HepG2 (cell line): Measurements from ENCODE around the gene ALOX5AP. TPM values are rescaled to one million over a fixed set of nuclear protein-coding genes. Genes with fewer than 3 reads are reported as not detected.

ENCODE experiments used
- ATAC-seq: fragments of 200-7000 bp; cut with Tn5 transposase; 3 replicates; pipeline ENCODE4 v1.9.1; 2020; ENCODE audit warnings: mild to moderate bottlenecking, moderate library complexity
- BruUV-seq: library from RNA; stranded (reverse); fragments of 400-500 nt; replicated peaks from 2 replicates; lab custom pipeline; 2021; lab: Mats Ljungman, UMichigan
- CTCF ChIA-PET: fragments of 300-600 bp; formaldehyde crosslinking; extraction: SDS; loops from one replicate; lab custom pipeline; 2021; ENCODE audit warnings: low total read pairs, inconsistent platforms, low intra/inter-chr PET ratio; lab: Yijun Ruan, JAX
- POLR2A ChIA-PET: fragments of 350-600 bp; sonication (Branson Sonifier 250); formaldehyde crosslinking; loops from one replicate; lab custom pipeline; 2020; ENCODE audit warnings: antibody characterized with exemption, inconsistent platforms; lab: Yijun Ruan, JAX
- DNase-seq: peaks from one replicate; pipeline ENCODE4 v3.0.0-alpha.2; 2015; ENCODE audit warnings: low spot score
- FAIRE-seq: peaks from 3 replicates; lab custom pipeline; 2011; peaks lifted over from hg19 to GRCh38; lab: Jason Lieb, UNC
- H2AFZ ChIP-seq: one replicate; pipeline ENCODE4 v1.6.1; 2011; ENCODE audit warnings: low read length, inconsistent platforms
- H3K27ac ChIP-seq: fragments of 300-600 bp; 3 replicates; pipeline ENCODE4 v1.8.0; 2011; ENCODE audit warnings: mixed run types, mild to moderate bottlenecking, mixed read lengths, low read length, inconsistent platforms; ENCODE audit not compliant: insufficient read depth; ENCODE audit errors: extremely low read length
- H3K27me3 ChIP-seq, 2 experiments: fragments of 200-600 bp in 1 of 2; 2 replicates in 1 of 2; 3 replicates in 1 of 2; pipeline versions ENCODE4 v1.6.0 to v1.8.0; 2011; ENCODE audit warnings: low read length in 2 of 2, mild to moderate bottlenecking in 2 of 2, moderate library complexity in 2 of 2, inconsistent platforms in 1 of 2; ENCODE audit not compliant: insufficient read depth in 2 of 2, control insufficient read depth in 1 of 2
- H3K36me3 ChIP-seq, 2 experiments: fragments of 200-600 bp in 1 of 2; replicated peaks in 1 of 2; 2 replicates in 1 of 2; 3 replicates in 1 of 2; pipeline versions ENCODE4 v1.5.1 to v1.8.0; 2011; ENCODE audit warnings: low read length in 2 of 2, inconsistent platforms in 1 of 2; ENCODE audit not compliant: insufficient read depth in 2 of 2, control insufficient read depth in 1 of 2
- H3K4me1 ChIP-seq: 2 replicates; pipeline ENCODE4 v1.5.1; 2012; ENCODE audit warnings: low read length, inconsistent platforms; ENCODE audit not compliant: insufficient read depth
- H3K4me2 ChIP-seq: 2 replicates; pipeline ENCODE4 v1.6.0; 2011; ENCODE audit warnings: low read depth, low read length, inconsistent platforms
- H3K4me3 ChIP-seq, 3 experiments: fragments of 200-600 bp in 1 of 3; sonication (generic), shearing (Covaris generic) in 1 of 3; replicated peaks in 1 of 3; 2 replicates each; pipeline ENCODE4 v1.5.1; 2011 to 2016; ENCODE audit warnings: low read length in 3 of 3, inconsistent platforms in 2 of 3, low read depth in 2 of 3, mild to moderate bottlenecking in 2 of 3, control low read depth in 1 of 3, mixed read lengths in 1 of 3; ENCODE audit not compliant: insufficient read depth in 1 of 3
- H3K79me2 ChIP-seq: one replicate; pipeline ENCODE4 v1.6.1; 2011; ENCODE audit warnings: low read length, inconsistent platforms; ENCODE audit not compliant: insufficient read depth
- H3K9ac ChIP-seq: 2 replicates; pipeline ENCODE4 v1.6.0; 2011; ENCODE audit warnings: mild to moderate bottlenecking, low read depth, low read length, inconsistent platforms; ENCODE audit not compliant: insufficient read depth
- H3K9me3 ChIP-seq: 2 replicates; pipeline ENCODE4 v1.5.1; 2012; ENCODE audit warnings: mild to moderate bottlenecking, low read length
- H4K20me1 ChIP-seq: 2 replicates; pipeline ENCODE4 v1.6.0; 2011; ENCODE audit warnings: inconsistent platforms, mild to moderate bottlenecking, low read length, moderate library complexity; ENCODE audit not compliant: insufficient read depth
- AGO2 ChIP-seq: fragments of 200-400 bp; formaldehyde crosslinking; optimal IDR thresholded peaks from 2 replicates; pipeline ENCODE3; 2017; ENCODE audit warnings: mild to moderate bottlenecking, low read depth, low read length, moderate library complexity
- DZIP1 ChIP-seq: sonication (generic); formaldehyde crosslinking; IDR thresholded peaks from 2 replicates; pipeline ENCODE4 v1.5.0; 2020; ENCODE audit warnings: mild to moderate bottlenecking, missing genetic modification reagents
- JUN ChIP-seq: sonication (generic); formaldehyde crosslinking; IDR thresholded peaks from 2 replicates; pipeline ENCODE4 v1.4.0; 2020; ENCODE audit warnings: mild to moderate bottlenecking, missing genetic modification reagents
- NCOR1 ChIP-seq: fragments of 200-600 bp; sonication (generic); IDR thresholded peaks from 2 replicates; pipeline ENCODE4 v1.7.0; 2017; ENCODE audit warnings: antibody characterized with exemption, low read length, borderline replicate concordance
- RCOR2 ChIP-seq: IDR thresholded peaks from 2 replicates; pipeline ENCODE4 v1.6.1; 2016; ENCODE audit warnings: missing biosample characterization, missing genetic modification reagents
- SP5 ChIP-seq: IDR thresholded peaks from 2 replicates; pipeline ENCODE4 v1.6.1; 2016; ENCODE audit warnings: low read depth, borderline replicate concordance
- STAG1 ChIP-seq: sonication (generic); formaldehyde crosslinking; IDR thresholded peaks from 2 replicates; pipeline ENCODE4 v1.4.0; 2020; ENCODE audit warnings: missing genetic modification reagents
- ZNF687 ChIP-seq: sonication (generic); formaldehyde crosslinking; IDR thresholded peaks from 2 replicates; pipeline ENCODE4 v1.5.1; 2020; ENCODE audit warnings: mild to moderate bottlenecking, missing genetic modification reagents, moderate library complexity
- ZNF724P ChIP-seq: sonication (generic); formaldehyde crosslinking; IDR thresholded peaks from 2 replicates; pipeline ENCODE4 v1.8.0; 2022; ENCODE audit warnings: missing genetic modification reagents, borderline replicate concordance
- WGBS: methylation state at CpG from one replicate; pipeline ENCODE4 v1.1.6; 2017; ENCODE audit warnings: low lambda C conversion rate; 5-methylcytosine and 5-hydroxymethylcytosine counted together
- in situ Hi-C: cut with HindIII; loops from 2 replicates; pipeline ENCODE4 v1.10.0; 2017; ENCODE audit warnings: low pct_unique_long_range_greater_than_20kb; ENCODE audit not compliant: extremely low pct_ligation_motif_present
- intact Hi-C: fragments of 100-400 bp; cut with micrococcal nuclease; formaldehyde crosslinking; loops from one replicate; pipeline ENCODE4 v1.10.0; 2022; ENCODE audit not compliant: unreplicated experiment
- polyA plus RNA-seq, 8 experiments: library from polyadenylated mRNA; depleted of rRNA in 3 of 8; stranded (reverse) in 7 of 8; unstranded in 1 of 8; fragments of >200 nt; fragmentation: Illumina TruSeq in 4 of 8; extraction: Trizol in 4 of 8; gene quantifications; 2 replicates each; pipeline versions ENCODE4 v1.2.1 to v1.2.3, GENCODE V29; 2011 to 2016; ENCODE audit warnings: low read depth in 4 of 8, missing spikeins in 1 of 8, mixed read lengths in 1 of 8; ENCODE audit not compliant: insufficient read depth in 1 of 8
- total RNA-seq, 5 experiments: library from RNA; depleted of rRNA; stranded (reverse); fragments of >200 nt; fragmentation: Illumina TruSeq; extraction: Trizol; gene quantifications; 2 replicates each; pipeline ENCODE4 v1.2.3, GENCODE V29; 2016; ENCODE audit warnings: low read depth in 1 of 5
- TF ChIP-seq, protein P1 (sequence below): sonication (generic); formaldehyde crosslinking; IDR thresholded peaks from 2 replicates; pipeline ENCODE4 v1.9.0; 2022; ENCODE audit warnings: missing genetic modification reagents, mild to moderate bottlenecking, borderline replicate concordance
- TF ChIP-seq, protein P2 (sequence below): sonication (generic); formaldehyde crosslinking; IDR thresholded peaks from 2 replicates; pipeline ENCODE4 v1.4.0; 2020; ENCODE audit warnings: missing genetic modification reagents

ALOX5AP gene
- total and polyA plus RNA-seq, 2 of the 13 experiments (the other 11 are each of a cell fraction or from before 2014, with no cell fraction given): 0.97 to 1.2 TPM

DNA sequence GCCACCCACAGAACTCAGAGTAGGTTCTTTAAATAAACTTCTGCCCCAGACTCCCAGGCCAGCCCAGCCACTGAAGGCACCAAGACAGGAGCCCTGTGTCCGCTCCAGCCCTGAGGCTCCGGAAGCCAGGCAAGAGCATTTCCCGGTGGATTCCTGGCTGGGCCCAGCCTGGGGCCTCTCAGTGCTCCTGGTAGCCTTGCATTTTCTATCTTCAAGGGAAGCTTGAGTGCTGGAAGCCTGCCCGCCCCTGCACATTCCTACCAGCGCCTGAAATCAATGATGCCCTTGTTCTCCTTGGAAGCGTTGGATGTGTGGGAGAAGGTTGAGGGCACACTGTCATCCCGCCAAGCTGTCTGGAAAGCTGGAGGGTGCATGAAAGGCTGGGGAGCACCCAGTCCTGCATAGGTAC is 70.3 kb downstream of the ALOX5AP start:
- BruUV-seq: no TSS peak
- H3K79me2 ChIP-seq: no peaks in the 10 kb centered on the region
- WGBS: 0% methylated on average over 5 of the region's 7 CpGs
- H2AFZ ChIP-seq: peak overlapping the region; percentile 21
- peak; percentile 90 for DNase-seq
- H3K27ac ChIP-seq: peak overlapping the region; percentile 70
- peak; percentile 87 for ATAC-seq
- CTCF ChIA-PET: no interaction called here
- intact Hi-C loops (loop anchor here (1.0 to 10.0 kb wide), 7 partner anchors 28 to 671 kb away; partner anchors contain the start of gene HMGB1), in situ Hi-C loops (loop anchor here (5.0 kb wide), 1 partner anchor 57 kb away; no protein-coding TSS in a partner anchor)
- POLR2A ChIA-PET: interaction anchor here (0.6 to 2.5 kb wide), 8 partner anchors 13 to 443 kb away, joined by 3 to 10 read pairs (median 3); no protein-coding TSS in a partner anchor
- H3K27me3 ChIP-seq: no peaks in the 10 kb centered on the region
- H4K20me1 ChIP-seq: no peaks in the 10 kb centered on the region
- no peaks in the 10 kb centered on the region for H3K9me3 ChIP-seq
- H3K36me3 ChIP-seq: no peaks in the 10 kb centered on the region
- FAIRE-seq: peak; percentile 73
- H3K4me1 ChIP-seq: peaks cover 67% of the 10 kb centered on the region
- peak overlapping the region; percentile 63 for H3K4me2 ChIP-seq
- peak overlapping the region in 2 of 3 experiments; percentile 11 to 37; a peak in 2 of 6 replicates for H3K4me3 ChIP-seq
- peak overlapping the region; percentile 53 for H3K9ac ChIP-seq
- TF ChIP-seq NCOR1 (peak; percentile 61; the same call in 1 of the 2 replicates), RCOR2 (CRISPR knock-in tag) (no peak), ZNF724P (CRISPR knock-in tag) (0 out of 2 replicates have a peak, but pooled peaks have one; percentile 53), STAG1 (CRISPR knock-in tag) (peak; percentile 9; the same call in 1 of the 2 replicates), ZNF687 (peak; percentile 71), DZIP1 (CRISPR knock-in tag) (no peak), SP5 (CRISPR knock-in tag) (0 out of 2 replicates have a peak, but pooled peaks have one; percentile 22), JUN (CRISPR knock-in tag) (no peak), AGO2 (no peak)
- TF ChIP-seq, protein P1, sequence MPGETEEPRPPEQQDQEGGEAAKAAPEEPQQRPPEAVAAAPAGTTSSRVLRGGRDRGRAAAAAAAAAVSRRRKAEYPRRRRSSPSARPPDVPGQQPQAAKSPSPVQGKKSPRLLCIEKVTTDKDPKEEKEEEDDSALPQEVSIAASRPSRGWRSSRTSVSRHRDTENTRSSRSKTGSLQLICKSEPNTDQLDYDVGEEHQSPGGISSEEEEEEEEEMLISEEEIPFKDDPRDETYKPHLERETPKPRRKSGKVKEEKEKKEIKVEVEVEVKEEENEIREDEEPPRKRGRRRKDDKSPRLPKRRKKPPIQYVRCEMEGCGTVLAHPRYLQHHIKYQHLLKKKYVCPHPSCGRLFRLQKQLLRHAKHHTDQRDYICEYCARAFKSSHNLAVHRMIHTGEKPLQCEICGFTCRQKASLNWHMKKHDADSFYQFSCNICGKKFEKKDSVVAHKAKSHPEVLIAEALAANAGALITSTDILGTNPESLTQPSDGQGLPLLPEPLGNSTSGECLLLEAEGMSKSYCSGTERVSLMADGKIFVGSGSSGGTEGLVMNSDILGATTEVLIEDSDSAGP (CRISPR knock-in tag): peak; percentile 59; the same call in 1 of the 2 replicates
- TF ChIP-seq, protein P2, sequence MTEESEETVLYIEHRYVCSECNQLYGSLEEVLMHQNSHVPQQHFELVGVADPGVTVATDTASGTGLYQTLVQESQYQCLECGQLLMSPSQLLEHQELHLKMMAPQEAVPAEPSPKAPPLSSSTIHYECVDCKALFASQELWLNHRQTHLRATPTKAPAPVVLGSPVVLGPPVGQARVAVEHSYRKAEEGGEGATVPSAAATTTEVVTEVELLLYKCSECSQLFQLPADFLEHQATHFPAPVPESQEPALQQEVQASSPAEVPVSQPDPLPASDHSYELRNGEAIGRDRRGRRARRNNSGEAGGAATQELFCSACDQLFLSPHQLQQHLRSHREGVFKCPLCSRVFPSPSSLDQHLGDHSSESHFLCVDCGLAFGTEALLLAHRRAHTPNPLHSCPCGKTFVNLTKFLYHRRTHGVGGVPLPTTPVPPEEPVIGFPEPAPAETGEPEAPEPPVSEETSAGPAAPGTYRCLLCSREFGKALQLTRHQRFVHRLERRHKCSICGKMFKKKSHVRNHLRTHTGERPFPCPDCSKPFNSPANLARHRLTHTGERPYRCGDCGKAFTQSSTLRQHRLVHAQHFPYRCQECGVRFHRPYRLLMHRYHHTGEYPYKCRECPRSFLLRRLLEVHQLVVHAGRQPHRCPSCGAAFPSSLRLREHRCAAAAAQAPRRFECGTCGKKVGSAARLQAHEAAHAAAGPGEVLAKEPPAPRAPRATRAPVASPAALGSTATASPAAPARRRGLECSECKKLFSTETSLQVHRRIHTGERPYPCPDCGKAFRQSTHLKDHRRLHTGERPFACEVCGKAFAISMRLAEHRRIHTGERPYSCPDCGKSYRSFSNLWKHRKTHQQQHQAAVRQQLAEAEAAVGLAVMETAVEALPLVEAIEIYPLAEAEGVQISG: peak; percentile 61
